ENCODE data around the gene SND1. TPM values are rescaled to one million over a fixed set of nuclear protein-coding genes. Genes with fewer than 3 reads are reported as not detected.

SND1 gene
- total RNA-seq, 2 donors from 2014 or later: 146 to 155 TPM

GRCh38 chr7:128065872-128066271 is 413.9 kb downstream of the SND1 start:
- H3K4me1 ChIP-seq: no peaks in the 10 kb centered on the region
- no peak overlapping the region for H3K27ac ChIP-seq
- no peak overlapping the region for H3K4me3 ChIP-seq
- no peaks in the 10 kb centered on the region for H3K27me3 ChIP-seq
- ATAC-seq: no peak
- 78 to 89% methylated on average over 6 to 7 of the region's 7 CpGs for WGBS, 2 donors
- peak in 2 of 4 donors; percentile 27 to 29 for DNase-seq
- intact Hi-C loops (cut with DNase I): no loop called here
- TF ChIP-seq CTCF (IDR thresholded peaks at IDR 0.05) (no peak), POLR2A (IDR thresholded peaks at IDR 0.05) (no peak)
- H3K36me3 ChIP-seq (replicated peaks in 1 of 2; ENCODE audit: insufficient read depth in 1 of 2, low read depth in 2 of 2): peaks cover 0 to 2% of the 10 kb centered on the region in 2 donors
- H3K9me3 ChIP-seq: no peaks in the 10 kb centered on the region

GRCh38 chr7:128066395-128066794 is 414.4 kb downstream of the SND1 start:
- no peak for DNase-seq
- intact Hi-C loops (cut with DNase I): no loop called here

GRCh38 chr7:128066858-128067257 is 414.9 kb downstream of the SND1 start:
- no peaks in the 10 kb centered on the region for H3K27me3 ChIP-seq
- no peak overlapping the region for H3K4me3 ChIP-seq
- no peaks in the 10 kb centered on the region for H3K4me1 ChIP-seq
- DNase-seq (no peak), ATAC-seq (no peak)
- no peak overlapping the region for H3K27ac ChIP-seq
- WGBS, 2 donors: 73 to 83% methylated on average over 5 of the region's 5 CpGs
- intact Hi-C loops (cut with DNase I): no loop called here
- H3K9me3 ChIP-seq: no peaks in the 10 kb centered on the region
- peaks cover 0 to 4% of the 10 kb centered on the region in 2 donors for H3K36me3 ChIP-seq (replicated peaks in 1 of 2; ENCODE audit: insufficient read depth in 1 of 2, low read depth in 2 of 2)
- TF ChIP-seq POLR2A (IDR thresholded peaks at IDR 0.05) (no peak), CTCF (IDR thresholded peaks at IDR 0.05) (no peak)

More at GRCh38 chr7:128066395-128066794, 414.4 kb downstream of the SND1 start:
- Histone ChIP-seq H3K27me3 (no peaks in the 10 kb centered on the region), H3K9me3 (no peaks in the 10 kb centered on the region), H3K27ac (no peak overlapping the region), H3K4me3 (no peak overlapping the region), H3K36me3 (replicated peaks in 1 of 2; ENCODE audit: insufficient read depth in 1 of 2, low read depth in 2 of 2) (peaks cover 0 to 2% of the 10 kb centered on the region in 2 donors), H3K4me1 (no peaks in the 10 kb centered on the region)
- WGBS, 2 donors: 89 to 95% methylated on average over 10 of the region's 10 CpGs
- ATAC-seq: no peak
- TF ChIP-seq POLR2A (IDR thresholded peaks at IDR 0.05) (no peak), CTCF (IDR thresholded peaks at IDR 0.05) (no peak)

GRCh38 chr7:128067983-128068382 is 416.0 kb downstream of the SND1 start:
- TF ChIP-seq POLR2A (IDR thresholded peaks at IDR 0.05) (no peak), CTCF (IDR thresholded peaks at IDR 0.05) (no peak)
- Histone ChIP-seq H3K4me1 (no peaks in the 10 kb centered on the region), H3K36me3 (replicated peaks in 1 of 2; ENCODE audit: insufficient read depth in 1 of 2, low read depth in 2 of 2) (peaks cover 0 to 6% of the 10 kb centered on the region in 2 donors), H3K27ac (no peak overlapping the region), H3K27me3 (no peaks in the 10 kb centered on the region), H3K9me3 (no peaks in the 10 kb centered on the region), H3K4me3 (no peak overlapping the region)
- ATAC-seq: no peak
- intact Hi-C loops (cut with DNase I): no loop called here
- WGBS, 2 donors: 84 to 90% methylated on average over 5 of the region's 5 CpGs
- DNase-seq: no peak

GRCh38 chr7:128068785-128069184 is 416.8 kb downstream of the SND1 start:
- intact Hi-C loops (cut with DNase I): no loop called here
- 91 to 93% methylated on average over 5 to 8 of the region's 8 CpGs for WGBS, 2 donors
- DNase-seq: no peak
- no peak for TF ChIP-seq CTCF (IDR thresholded peaks at IDR 0.05)
- no peak for TF ChIP-seq POLR2A (IDR thresholded peaks at IDR 0.05)
- Histone ChIP-seq H3K4me3 (no peak overlapping the region), H3K36me3 (replicated peaks in 1 of 2; ENCODE audit: insufficient read depth in 1 of 2, low read depth in 2 of 2) (peaks cover 0 to 6% of the 10 kb centered on the region in 2 donors), H3K4me1 (no peaks in the 10 kb centered on the region), H3K27me3 (no peaks in the 10 kb centered on the region), H3K27ac (no peak overlapping the region), H3K9me3 (no peaks in the 10 kb centered on the region)
- ATAC-seq: no peak

Data from body of pancreas (tissue), 4 donors.